ENCODE measurements around the gene ZNF227. TPM values are rescaled to one million over a fixed set of nuclear protein-coding genes. Genes with fewer than 3 reads are reported as not detected.
"Not testable (repeated sequence)": the region's sequence is repeated elsewhere in the genome, so short reads cannot be mapped to it uniquely, and the experiment has no call there.

The ZNF227 gene
- total and polyA plus RNA-seq, 9 donors, result 7.3 to 29.5 (median 24.2) TPM

- peak overlapping the region; percentile 81 to 84 for H3K27ac ChIP-seq
- no peaks in the 10 kb centered on the region for H3K4me1 ChIP-seq (ENCODE audit: insufficient read depth)
- intact Hi-C loops (cut with DNase I), result no loop called here
- peaks cover 0 to 4% of the 10 kb centered on the region in 2 donors for H3K9me3 ChIP-seq
- peak overlapping the region; percentile 70 for H3K4me3 ChIP-seq
- H3K36me3 ChIP-seq, result no peaks in the 10 kb centered on the region
- TF ChIP-seq EP300 (IDR thresholded peaks at IDR 0.05) (no peak), POLR2A (IDR thresholded peaks at IDR 0.05) (no peak)
- TF ChIP-seq, protein P1, sequence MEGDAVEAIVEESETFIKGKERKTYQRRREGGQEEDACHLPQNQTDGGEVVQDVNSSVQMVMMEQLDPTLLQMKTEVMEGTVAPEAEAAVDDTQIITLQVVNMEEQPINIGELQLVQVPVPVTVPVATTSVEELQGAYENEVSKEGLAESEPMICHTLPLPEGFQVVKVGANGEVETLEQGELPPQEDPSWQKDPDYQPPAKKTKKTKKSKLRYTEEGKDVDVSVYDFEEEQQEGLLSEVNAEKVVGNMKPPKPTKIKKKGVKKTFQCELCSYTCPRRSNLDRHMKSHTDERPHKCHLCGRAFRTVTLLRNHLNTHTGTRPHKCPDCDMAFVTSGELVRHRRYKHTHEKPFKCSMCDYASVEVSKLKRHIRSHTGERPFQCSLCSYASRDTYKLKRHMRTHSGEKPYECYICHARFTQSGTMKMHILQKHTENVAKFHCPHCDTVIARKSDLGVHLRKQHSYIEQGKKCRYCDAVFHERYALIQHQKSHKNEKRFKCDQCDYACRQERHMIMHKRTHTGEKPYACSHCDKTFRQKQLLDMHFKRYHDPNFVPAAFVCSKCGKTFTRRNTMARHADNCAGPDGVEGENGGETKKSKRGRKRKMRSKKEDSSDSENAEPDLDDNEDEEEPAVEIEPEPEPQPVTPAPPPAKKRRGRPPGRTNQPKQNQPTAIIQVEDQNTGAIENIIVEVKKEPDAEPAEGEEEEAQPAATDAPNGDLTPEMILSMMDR (IDR thresholded peaks at IDR 0.05), result no peak
- DNase-seq, result peak; percentile 84 to 88 (median 86)
- WGBS, 3 donors, result 3 to 4% (median 4%) methylated on average over 26 of the region's 26 CpGs
- no peaks in the 10 kb centered on the region for H3K27me3 ChIP-seq
Measured at GRCh38 chr19:44207126-44207803, 5.1 kb upstream of the ZNF227 start.

DNA sequence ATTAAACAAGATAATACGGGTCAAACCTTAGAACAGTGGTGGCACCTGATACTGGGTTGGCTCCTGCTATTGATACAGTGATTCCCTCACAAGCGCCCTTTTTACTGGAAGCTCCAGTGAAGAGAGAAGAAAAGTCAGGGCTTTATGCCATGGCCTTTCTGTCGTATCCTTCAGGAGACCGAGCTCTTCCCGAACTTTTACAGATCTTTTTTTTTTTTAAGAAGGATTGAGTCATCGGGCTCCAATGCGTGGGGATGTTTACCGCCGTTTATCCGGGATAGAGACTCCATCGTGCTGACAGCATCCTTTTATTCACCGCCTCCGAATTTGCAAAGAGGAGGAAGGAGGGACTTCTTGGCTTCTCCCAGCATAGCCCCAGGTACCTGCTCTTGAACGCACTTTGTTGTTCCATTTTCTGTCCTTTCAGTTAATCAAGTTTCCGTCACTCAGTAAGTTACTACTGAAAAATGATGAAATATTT is 574 bp downstream of the ZNF227 start:
- peak in 1 of 5 donors; percentile 24 for DNase-seq
- intact Hi-C loops (cut with DNase I), result no loop called here
- Histone ChIP-seq H3K27ac (peak overlapping the region in 1 of 2 donors; percentile 59), H3K4me3 (peak overlapping the region; percentile 89), H3K4me1 (ENCODE audit: insufficient read depth) (no peaks in the 10 kb centered on the region), H3K9me3 (peaks cover 0 to 16% of the 10 kb centered on the region in 2 donors), H3K27me3 (no peaks in the 10 kb centered on the region), H3K36me3 (no peaks in the 10 kb centered on the region)
- TF ChIP-seq POLR2A (IDR thresholded peaks at IDR 0.05) (no peak), EP300 (IDR thresholded peaks at IDR 0.05) (no peak)
- TF ChIP-seq, protein P1 (IDR thresholded peaks at IDR 0.05), result no peak
- 3 to 4% (median 4%) methylated on average over 15 of the region's 15 CpGs for WGBS, 3 donors

DNA sequence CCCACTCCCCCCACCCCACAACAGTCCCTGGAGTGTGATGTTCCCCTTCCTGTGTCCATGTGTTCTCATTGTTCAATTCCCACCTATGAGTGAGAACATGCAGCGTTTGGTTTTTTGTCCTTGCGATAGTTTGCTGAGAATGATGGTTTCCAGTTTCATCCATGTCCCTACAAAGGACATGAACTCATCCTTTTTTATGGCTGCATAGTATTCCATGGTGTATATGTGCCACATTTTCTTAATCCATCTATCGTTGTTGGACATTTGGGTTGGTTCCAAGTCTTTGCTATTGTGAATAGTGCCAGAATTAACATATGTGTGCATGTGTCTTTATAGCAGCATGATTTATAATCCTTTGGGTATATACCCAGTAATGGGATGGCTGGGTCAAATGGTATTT is 7.6 kb downstream of the ZNF227 start:
- intact Hi-C loops (cut with DNase I), result loop anchor here in 1 of 4 donors (5.0 kb wide), 1 partner anchor 468 kb away; the partner anchor contains the start of gene SMG9
- WGBS, 3 donors, result 90 to 100% (median 97%) methylated on average over 3 of the region's 3 CpGs
- H3K36me3 ChIP-seq; DNase-seq; H3K4me3 ChIP-seq; H3K4me1 ChIP-seq (ENCODE audit: insufficient read depth); H3K27me3 ChIP-seq; H3K27ac ChIP-seq: not testable (repeated sequence)
- peaks cover 0 to 14% of the 10 kb centered on the region in 2 donors for H3K9me3 ChIP-seq

- H3K36me3 ChIP-seq; H3K27ac ChIP-seq; intact Hi-C loops (cut with DNase I); H3K27me3 ChIP-seq; H3K4me1 ChIP-seq (ENCODE audit: insufficient read depth); H3K4me3 ChIP-seq; DNase-seq: not testable (repeated sequence)
- peaks cover 0 to 13% of the 10 kb centered on the region in 2 donors for H3K9me3 ChIP-seq
- WGBS, 3 donors, result 98 to 99% (median 99%) methylated on average over 6 of the region's 6 CpGs
Measured at GRCh38 chr19:44220761-44221160, 8.4 kb downstream of the ZNF227 start.

DNA sequence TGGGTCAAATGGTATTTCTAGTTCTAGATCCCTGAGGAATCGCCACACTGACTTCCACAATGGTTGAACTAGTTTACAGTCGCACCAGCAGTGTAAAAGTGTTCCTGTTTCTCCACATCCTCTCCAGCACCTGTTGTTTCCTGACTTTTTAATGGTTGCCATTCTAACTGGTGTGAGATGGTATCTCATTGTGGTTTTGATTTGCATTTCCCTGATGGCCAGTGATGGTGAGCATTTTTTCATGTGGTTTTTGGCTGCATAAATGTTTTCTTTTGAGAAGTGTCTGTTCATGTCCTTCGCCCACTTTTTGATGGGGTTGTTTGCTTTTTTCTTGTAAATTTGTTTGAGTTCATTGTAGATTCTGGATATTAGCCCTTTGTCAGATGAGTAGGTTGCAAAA is 9.0 kb downstream of the ZNF227 start:
- DNase-seq; intact Hi-C loops (cut with DNase I): not testable (repeated sequence)
- 97 to 100% (median 98%) methylated on average over 3 of the region's 3 CpGs for WGBS, 3 donors

GRCh38 chr19:44228318-44228717 is 16.0 kb downstream of the ZNF227 start:
- no peak for DNase-seq
- Histone ChIP-seq H3K4me1 (ENCODE audit: insufficient read depth) (no peaks in the 10 kb centered on the region), H3K9me3 (peaks cover 5 to 60% of the 10 kb centered on the region in 2 donors), H3K4me3 (no peak overlapping the region), H3K27me3 (no peaks in the 10 kb centered on the region), H3K27ac (no peak overlapping the region), H3K36me3 (peaks cover 2% of the 10 kb centered on the region)
- TF ChIP-seq EP300 (IDR thresholded peaks at IDR 0.05), result no peak
- no peak for TF ChIP-seq POLR2A (IDR thresholded peaks at IDR 0.05)
- TF ChIP-seq, protein P1 (IDR thresholded peaks at IDR 0.05), result no peak
- intact Hi-C loops (cut with DNase I), result no loop called here
- 96 to 98% (median 96%) methylated on average over 3 of the region's 3 CpGs for WGBS, 3 donors

More for the DNA sequence above, 9.0 kb downstream of the ZNF227 start:
- not testable (repeated sequence) for H3K27me3 ChIP-seq; H3K4me1 ChIP-seq (ENCODE audit: insufficient read depth); H3K36me3 ChIP-seq; H3K27ac ChIP-seq; H3K4me3 ChIP-seq
- H3K9me3 ChIP-seq, result peaks cover 0 to 18% of the 10 kb centered on the region in 2 donors
